Measurements from ENCODE around the gene C10orf67. TPM values are rescaled to one million over a fixed set of nuclear protein-coding genes. Genes with fewer than 3 reads are reported as not detected.
"Not testable (repeated sequence)": the region's sequence is repeated elsewhere in the genome, so short reads cannot be mapped to it uniquely, and the experiment has no call there.

The C10orf67 gene
- total RNA-seq, 1 donor from 2014 or later, result not detected

GRCh38 chr10:23351926-23352519, 7.4 kb upstream of the C10orf67 start:
- no peak for DNase-seq (ENCODE audit: low spot score, unreplicated experiment)
- Mint-ChIP-seq H3K4me1 (ENCODE audit: low read depth) (peaks cover 6% of the 10 kb centered on the region), H3K4me3 (ENCODE audit: low read depth) (no peak overlapping the region), H3K27me3 (peaks cover 13% of the 10 kb centered on the region), H3K9me3 (ENCODE audit: low read depth) (no peaks in the 10 kb centered on the region), H3K27ac (no peak overlapping the region), H3K36me3 (ENCODE audit: insufficient read depth) (no peaks in the 10 kb centered on the region)
- no peak for TF ChIP-seq CTCF (IDR thresholded peaks at IDR 0.05; ENCODE audit: unreplicated experiment)

- not testable (repeated sequence) for H3K9me3 Mint-ChIP-seq (ENCODE audit: low read depth); H3K27ac Mint-ChIP-seq; H3K4me3 Mint-ChIP-seq (ENCODE audit: low read depth); H3K36me3 Mint-ChIP-seq (ENCODE audit: insufficient read depth); H3K4me1 Mint-ChIP-seq (ENCODE audit: low read depth); DNase-seq (ENCODE audit: low spot score, unreplicated experiment)
- H3K27me3 Mint-ChIP-seq, result peaks cover 10% of the 10 kb centered on the region
Observed at GRCh38 chr10:23350706-23351105, 6.1 kb upstream of the C10orf67 start.

GRCh38 chr10:23345861-23346260, 1.3 kb upstream of the C10orf67 start:
- Mint-ChIP-seq H3K27ac (no peak overlapping the region), H3K36me3 (ENCODE audit: insufficient read depth) (no peaks in the 10 kb centered on the region), H3K9me3 (ENCODE audit: low read depth) (no peaks in the 10 kb centered on the region), H3K4me1 (ENCODE audit: low read depth) (peaks cover 5% of the 10 kb centered on the region), H3K27me3 (peaks cover 40% of the 10 kb centered on the region), H3K4me3 (ENCODE audit: low read depth) (no peak overlapping the region)
- TF ChIP-seq CTCF (IDR thresholded peaks at IDR 0.05; ENCODE audit: unreplicated experiment), result no peak
- DNase-seq (ENCODE audit: low spot score, unreplicated experiment), result no peak

- H3K4me1 Mint-ChIP-seq (ENCODE audit: low read depth), result peaks cover 5% of the 10 kb centered on the region
- no peaks in the 10 kb centered on the region for H3K9me3 Mint-ChIP-seq (ENCODE audit: low read depth)
- peak overlapping the region; percentile 80 for H3K4me3 Mint-ChIP-seq (ENCODE audit: low read depth)
- peaks cover 38% of the 10 kb centered on the region for H3K27me3 Mint-ChIP-seq
- H3K36me3 Mint-ChIP-seq (ENCODE audit: insufficient read depth), result no peaks in the 10 kb centered on the region
- H3K27ac Mint-ChIP-seq, result no peak overlapping the region
- no peak for TF ChIP-seq CTCF (IDR thresholded peaks at IDR 0.05; ENCODE audit: unreplicated experiment)
- peak; percentile 49 for DNase-seq (ENCODE audit: low spot score, unreplicated experiment)
Observed at GRCh38 chr10:23343591-23344240, 881 bp downstream of the C10orf67 start.

- no peaks in the 10 kb centered on the region for H3K36me3 Mint-ChIP-seq (ENCODE audit: insufficient read depth)
- H3K4me1 Mint-ChIP-seq (ENCODE audit: low read depth), result peaks cover 5% of the 10 kb centered on the region
- H3K4me3 Mint-ChIP-seq (ENCODE audit: low read depth), result no peak overlapping the region
- no peak for TF ChIP-seq CTCF (IDR thresholded peaks at IDR 0.05; ENCODE audit: unreplicated experiment)
- no peak overlapping the region for H3K27ac Mint-ChIP-seq
- H3K9me3 Mint-ChIP-seq (ENCODE audit: low read depth), result no peaks in the 10 kb centered on the region
- DNase-seq (ENCODE audit: low spot score, unreplicated experiment), result no peak
- H3K27me3 Mint-ChIP-seq, result peaks cover 38% of the 10 kb centered on the region
Observed at GRCh38 chr10:23342213-23342884, 2.2 kb downstream of the C10orf67 start.
